Sciatic nerve (tissue), 2 donors: ENCODE results near the gene DMC1. TPM values are rescaled to one million over a fixed set of nuclear protein-coding genes. Genes with fewer than 3 reads are reported as not detected.
A peak's percentile ranks its signal among the peaks of the same experiment; 100 is the strongest.
"Not testable (repeated sequence)": the region's sequence is repeated elsewhere in the genome, so short reads cannot be mapped to it uniquely, and the experiment has no call there.

Experiments
- ATAC-seq: fragments of 200-7000 bp; cut with Tn5 transposase; one replicate; pipeline ENCODE4 v1.9.1; 2020; ENCODE audit warnings: mild to moderate bottlenecking, moderate library complexity
- DNase-seq: peaks from one replicate; pipeline ENCODE4 v3.0.0-alpha.2; 2020; ENCODE audit warnings: low spot score
- intact Hi-C: fragments of 100-400 bp; cut with DNase I; formaldehyde crosslinking; loops from one replicate; pipeline ENCODE4 v1.14.2; 2022
- total RNA-seq: library from RNA; stranded (reverse); fragmentation: NEBNext Ultra II Directional; extraction: Animal tissue kit (Norgen Biotek cat#: 25700); gene quantifications from one replicate; pipeline ENCODE4 v1.2.1, GENCODE V29; 2021
- donor health status: DM: no; HTN: no; CAD: no.
- donor health status: DM: no; HTN: no; CAD: no.

The DMC1 gene
- total RNA-seq, 1 donor from 2014 or later, result 4.7 TPM

- no peak for DNase-seq
- intact Hi-C loops, result no loop called here
- no peak for ATAC-seq
These were observed 88.1 kb downstream of the DMC1 start for GRCh38 chr22:38481871-38482332.

- DNase-seq (no peak), ATAC-seq (no peak)
- intact Hi-C loops, result no loop called here
These were observed 88.7 kb downstream of the DMC1 start for GRCh38 chr22:38481162-38481870.

- DNase-seq (no peak), ATAC-seq (no peak)
- intact Hi-C loops, result no loop called here
These were observed 90.7 kb downstream of the DMC1 start for GRCh38 chr22:38479096-38479837.

GRCh38 chr22:38477585-38477984 lies 92.4 kb downstream of the DMC1 start:
- intact Hi-C loops, result no loop called here
- ATAC-seq (no peak), DNase-seq (no peak)

GRCh38 chr22:38474003-38474607 lies 95.9 kb downstream of the DMC1 start:
- no peak for DNase-seq
- intact Hi-C loops, result no loop called here
- ATAC-seq, result no peak

- intact Hi-C loops, result no loop called here
- ATAC-seq (no peak), DNase-seq (peak; percentile 44)
These were observed 98.7 kb downstream of the DMC1 start for GRCh38 chr22:38471237-38471636.

- DNase-seq, result peak; percentile 47
- intact Hi-C loops, ATAC-seq: not testable (repeated sequence)
These were observed 99.8 kb downstream of the DMC1 start for GRCh38 chr22:38470179-38470578.

- peak; percentile 51 for DNase-seq
- intact Hi-C loops, result no loop called here
- ATAC-seq, result no peak
These were observed 100.6 kb downstream of the DMC1 start for GRCh38 chr22:38469306-38469781.

Other genes with a start within 250 kb of the DMC1 start
- 0.71 TPM for gene KCNJ4, start 115.0 kb downstream of the DMC1 start, total RNA-seq
- 15.4 TPM for gene KDELR3, start 102.1 kb downstream of the DMC1 start, total RNA-seq
- 742 TPM for gene DDX17, start 63.9 kb downstream of the DMC1 start, total RNA-seq
- gene FAM227A, start 86.2 kb upstream of the DMC1 start, total RNA-seq, result 2.9 TPM
- 31.4 TPM for gene CBY1, start 86.5 kb upstream of the DMC1 start, total RNA-seq
- gene TOMM22, start 111.8 kb upstream of the DMC1 start, total RNA-seq, result 35.3 TPM
- gene JOSD1, start 130.8 kb upstream of the DMC1 start, total RNA-seq, result 54.6 TPM
- gene GTPBP1, start 135.8 kb upstream of the DMC1 start, total RNA-seq, result 55.5 TPM
- 207 TPM for gene SUN2, start 185.8 kb upstream of the DMC1 start, total RNA-seq
- gene DNAL4, start 224.0 kb upstream of the DMC1 start, total RNA-seq, result 11.1 TPM